Spleen (tissue), 7 donors: ENCODE results near the gene ARHGAP10.

Experiments used
- POLR2AphosphoS5 ChIP-seq, 3 donors: sonication (generic); formaldehyde crosslinking; IDR thresholded peaks; one replicate each; pipeline ENCODE4 v1.5.1; 2017; ENCODE audit warnings: antibody characterized with exemption in 3 of 3
- TF ChIP-seq, protein P1 (sequence below), 11 experiments: fragments of 200-600 bp in 7 of 11; fragments of 450-650 bp in 4 of 11; sonication (generic) in 4 of 11; IDR thresholded peaks in 8 of 11; conservative IDR thresholded peaks in 3 of 11; 1 replicate in 7 of 11; 2 replicates in 4 of 11; pipeline versions ENCODE4 v1.4.0 to v1.8.0; 2016 to 2021; ENCODE audit warnings: antibody characterized with exemption in 11 of 11, inconsistent platforms in 4 of 11, mild to moderate bottlenecking in 1 of 11
- donor health status: DM: no; HTN: no; CAD: no; lungs with moderate emphysema.
- donor health status: DM: no; HTN: no; CAD: no.
- donor health status: DM: no; HTN: no; CAD: no.

DNA sequence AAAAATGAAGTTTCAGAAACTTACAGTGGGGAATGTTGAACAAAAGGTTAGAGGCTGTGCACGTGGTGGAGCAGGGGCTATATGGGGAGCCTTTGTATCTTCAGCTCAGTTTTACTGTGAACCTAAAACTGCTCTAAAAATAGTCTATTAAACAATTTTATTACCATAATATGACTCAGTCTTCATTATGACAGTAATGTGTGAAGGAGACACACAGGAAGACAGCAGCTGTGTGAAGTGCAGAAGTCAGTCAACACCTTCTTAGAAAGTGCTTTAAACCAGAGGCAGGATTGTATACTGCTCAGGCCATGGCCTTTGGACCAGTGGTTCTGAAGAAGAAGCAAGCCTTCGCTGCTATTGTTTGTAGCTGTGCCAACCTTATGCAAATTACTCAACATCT is 89.7 kb downstream of the ARHGAP10 start:
- TF ChIP-seq, protein P1, sequence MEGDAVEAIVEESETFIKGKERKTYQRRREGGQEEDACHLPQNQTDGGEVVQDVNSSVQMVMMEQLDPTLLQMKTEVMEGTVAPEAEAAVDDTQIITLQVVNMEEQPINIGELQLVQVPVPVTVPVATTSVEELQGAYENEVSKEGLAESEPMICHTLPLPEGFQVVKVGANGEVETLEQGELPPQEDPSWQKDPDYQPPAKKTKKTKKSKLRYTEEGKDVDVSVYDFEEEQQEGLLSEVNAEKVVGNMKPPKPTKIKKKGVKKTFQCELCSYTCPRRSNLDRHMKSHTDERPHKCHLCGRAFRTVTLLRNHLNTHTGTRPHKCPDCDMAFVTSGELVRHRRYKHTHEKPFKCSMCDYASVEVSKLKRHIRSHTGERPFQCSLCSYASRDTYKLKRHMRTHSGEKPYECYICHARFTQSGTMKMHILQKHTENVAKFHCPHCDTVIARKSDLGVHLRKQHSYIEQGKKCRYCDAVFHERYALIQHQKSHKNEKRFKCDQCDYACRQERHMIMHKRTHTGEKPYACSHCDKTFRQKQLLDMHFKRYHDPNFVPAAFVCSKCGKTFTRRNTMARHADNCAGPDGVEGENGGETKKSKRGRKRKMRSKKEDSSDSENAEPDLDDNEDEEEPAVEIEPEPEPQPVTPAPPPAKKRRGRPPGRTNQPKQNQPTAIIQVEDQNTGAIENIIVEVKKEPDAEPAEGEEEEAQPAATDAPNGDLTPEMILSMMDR (IDR thresholded peaks at IDR 0.05 in 8 of 11, conservative IDR thresholded peaks at IDR 0.05 in 3 of 11), result no peak
- TF ChIP-seq POLR2AphosphoS5 (IDR thresholded peaks at IDR 0.05), result no peak
